LNCAP (cell line): ENCODE data around the gene SSBP4.

Experiments
- CTCF ChIP-seq: fragments of 450-650 bp; IDR thresholded peaks from 2 replicates; pipeline ENCODE4 v1.5.1; 2017; ENCODE audit warnings: mild to moderate bottlenecking

The SSBP4 gene

DNA sequence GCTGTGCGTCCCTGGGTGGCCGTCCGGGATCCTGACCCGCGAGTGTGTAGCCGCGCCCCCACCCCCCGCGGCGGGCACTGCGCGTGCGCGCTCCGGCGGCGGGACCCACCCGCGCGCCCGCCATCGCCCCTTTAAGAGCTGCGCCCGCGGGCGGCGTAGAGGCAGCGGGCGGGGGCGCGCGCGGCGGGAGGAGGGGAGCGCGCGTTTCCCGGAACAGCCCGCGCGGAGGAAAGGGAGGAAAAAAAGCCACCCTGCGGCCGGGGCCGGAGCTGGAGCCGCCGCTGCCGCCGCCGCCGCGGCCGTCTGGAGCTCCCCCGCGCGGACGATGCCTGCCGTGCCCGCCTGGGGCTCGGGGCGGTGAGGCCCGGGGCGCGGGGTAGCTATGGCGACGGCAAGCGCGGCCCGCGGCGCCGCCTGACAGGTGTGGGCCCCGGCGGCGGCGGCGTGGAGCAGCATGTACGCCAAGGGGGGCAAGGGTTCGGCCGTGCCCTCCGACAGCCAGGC, at the start of gene SSBP4:
Gene SSBP4, plus strand, starts transcription at position 204 of the 504 bp plus-strand sequence. Its CDS starts 251 bp downstream, at position 455.
- peak; percentile 61 for TF ChIP-seq CTCF

- TF ChIP-seq CTCF: no peak
Observed at GRCh38 chr19:18373407-18373891, 45.7 kb upstream of the SSBP4 start.

- no peak for TF ChIP-seq CTCF
Observed at GRCh38 chr19:18373892-18374629, 45.1 kb upstream of the SSBP4 start.

GRCh38 chr19:18377026-18377425, 42.2 kb upstream of the SSBP4 start:
- TF ChIP-seq CTCF: no peak

- no peak for TF ChIP-seq CTCF
Observed at GRCh38 chr19:18379803-18380747, 39.1 kb upstream of the SSBP4 start.

- no peak for TF ChIP-seq CTCF
Observed at GRCh38 chr19:18380843-18381242, 38.4 kb upstream of the SSBP4 start.

DNA sequence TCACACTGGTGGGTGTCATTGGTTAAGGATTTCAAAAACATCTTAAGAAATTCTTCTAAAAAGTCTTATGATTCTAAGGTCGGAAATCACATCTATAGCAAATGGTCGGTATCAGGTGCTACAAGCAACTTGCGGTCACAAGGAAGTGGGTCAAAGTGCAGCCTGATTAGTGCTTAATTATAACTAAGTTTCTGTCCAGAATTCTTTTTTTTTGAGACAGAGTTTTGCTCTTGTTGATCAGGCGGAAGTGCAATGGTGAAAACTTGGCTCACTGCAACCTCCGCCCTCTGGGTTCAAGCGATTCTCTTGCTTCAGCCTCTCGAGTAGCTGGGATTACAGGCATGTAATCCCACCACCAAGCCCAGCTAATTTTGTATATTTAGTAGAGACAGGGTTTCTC, 34.4 kb upstream of the SSBP4 start:
- TF ChIP-seq CTCF: no peak
